HL-60/S4 treated with phorbol 12-myristate 13-acetate at 8.2 ng/mL for 4 days and 3 days (cell line): ENCODE measurements around the gene SPEM2.
"Not testable (repeated sequence)": the region's sequence is repeated elsewhere in the genome, so short reads cannot be mapped to it uniquely, and the experiment has no call there.

Experiments used
- in situ Hi-C: fragments of 300-500 bp; cut with MboI; formaldehyde crosslinking; loops from 2 replicates; pipeline ENCODE4 v1.15.0; 2022; ENCODE audit warnings: low sequenced_read_pairs

SPEM2 gene

DNA sequence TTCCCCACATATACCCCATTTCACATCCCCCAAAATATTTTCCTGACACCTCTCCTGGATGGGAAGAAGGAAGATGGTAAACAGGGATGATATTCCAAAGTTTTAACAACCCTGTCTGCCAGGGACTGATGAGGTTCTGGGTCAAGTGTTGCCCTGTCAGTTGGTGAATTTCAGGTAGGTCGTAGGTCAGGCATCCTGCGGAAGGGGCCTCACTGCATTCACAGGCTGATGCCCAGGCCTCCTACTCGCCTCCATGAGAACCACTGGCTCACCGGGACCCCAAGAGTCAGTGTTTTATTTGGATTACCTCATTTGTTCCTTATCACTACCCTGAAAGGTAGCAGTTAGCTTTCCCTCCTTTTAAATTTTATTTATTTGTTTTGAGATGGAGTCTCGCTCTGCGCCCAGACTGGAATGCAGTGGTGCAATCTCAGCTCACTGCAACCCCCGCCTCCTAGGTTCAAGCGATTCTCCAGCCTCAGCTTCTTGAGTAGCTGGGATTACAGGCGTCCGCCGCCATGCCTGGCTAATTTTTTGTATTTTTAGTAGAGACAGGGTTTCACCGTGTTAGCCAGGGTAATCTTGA lies 43.5 kb downstream of the SPEM2 start:
- in situ Hi-C loops = no loop called here

DNA sequence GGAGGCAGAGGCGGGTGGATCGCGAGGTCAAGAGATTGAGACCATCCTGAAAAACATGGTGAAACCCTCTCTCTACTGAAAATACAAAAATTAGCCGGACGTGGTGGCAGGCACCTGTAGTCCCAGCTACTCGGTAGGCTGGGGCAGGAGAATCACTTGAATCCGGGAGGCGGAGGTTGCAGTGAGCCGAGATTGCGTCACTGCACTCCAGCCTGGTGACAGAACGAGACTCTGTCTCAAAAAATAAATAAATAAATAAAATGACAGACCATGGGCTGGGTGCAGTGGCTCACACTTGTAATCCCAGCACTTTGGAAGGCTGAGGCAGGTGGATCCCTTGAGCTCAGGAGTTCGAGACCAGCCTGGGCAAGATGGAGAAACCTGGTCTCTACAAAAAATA lies 44.4 kb downstream of the SPEM2 start:
- in situ Hi-C loops = not testable (repeated sequence)

DNA sequence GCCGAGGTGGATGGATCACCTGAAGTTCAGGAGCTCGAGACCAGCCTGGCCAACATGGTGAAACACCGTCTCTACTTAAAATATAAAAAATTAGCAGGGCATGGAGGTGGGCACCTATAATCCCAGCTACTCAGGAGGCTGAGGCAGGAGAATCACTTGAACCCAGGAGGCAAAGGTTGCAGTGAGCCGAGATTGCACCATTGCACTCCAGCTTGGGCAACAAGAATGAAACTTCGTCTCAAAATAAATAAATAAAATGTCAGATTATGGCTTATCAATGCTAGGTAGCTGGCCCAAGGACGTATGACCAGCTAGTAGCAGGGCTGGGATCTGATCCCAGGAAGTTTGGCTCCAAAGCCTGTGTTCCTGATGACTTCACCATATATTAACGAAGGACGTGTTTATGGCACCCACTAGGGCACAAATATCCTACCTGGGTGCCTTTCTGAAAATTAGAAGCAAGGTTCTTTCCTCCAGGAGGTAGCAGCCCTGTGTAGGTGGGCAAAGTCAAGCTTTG lies 45.1 kb downstream of the SPEM2 start:
- in situ Hi-C loops = not testable (repeated sequence)

DNA sequence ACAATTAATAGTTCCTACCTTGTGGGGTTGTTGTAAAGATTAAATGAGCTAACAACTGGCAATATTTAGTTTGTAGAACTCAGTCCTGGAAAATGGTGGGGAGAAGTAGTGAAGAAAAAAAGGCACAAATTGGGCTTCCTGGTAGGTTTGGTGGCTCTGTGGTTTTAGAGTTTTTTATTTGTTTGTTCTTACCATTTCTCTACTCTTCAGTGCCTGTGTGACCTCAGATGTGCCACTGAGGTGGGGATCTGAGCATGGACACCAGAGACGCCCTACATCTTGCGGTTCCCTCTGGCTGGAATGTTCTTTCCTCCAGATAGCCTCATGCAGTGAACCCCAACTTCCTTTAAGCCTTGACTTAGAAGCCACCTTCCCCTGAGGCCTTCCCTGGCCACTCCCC lies 46.3 kb downstream of the SPEM2 start:
- in situ Hi-C loops = no loop called here

DNA sequence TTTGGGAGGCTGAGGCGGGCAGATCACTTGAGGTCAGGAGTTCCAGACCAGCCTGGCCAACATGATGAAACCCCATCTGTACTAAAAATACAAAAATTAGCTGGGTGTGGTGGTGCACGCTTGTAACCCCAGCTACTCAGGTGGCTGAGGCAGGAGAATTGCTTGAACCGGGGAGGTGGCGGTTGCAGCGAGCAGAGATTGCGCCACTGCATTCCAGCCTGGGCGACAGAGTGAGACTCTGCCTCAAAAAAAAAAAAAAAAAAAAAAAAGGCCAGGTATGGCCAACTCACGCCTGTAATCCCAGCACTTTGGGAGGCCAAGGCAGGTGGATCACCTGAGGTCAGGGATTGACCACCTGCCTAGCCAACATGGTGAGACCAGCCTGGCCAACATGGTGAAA lies 49.4 kb downstream of the SPEM2 start:
- in situ Hi-C loops = not testable (repeated sequence)

DNA sequence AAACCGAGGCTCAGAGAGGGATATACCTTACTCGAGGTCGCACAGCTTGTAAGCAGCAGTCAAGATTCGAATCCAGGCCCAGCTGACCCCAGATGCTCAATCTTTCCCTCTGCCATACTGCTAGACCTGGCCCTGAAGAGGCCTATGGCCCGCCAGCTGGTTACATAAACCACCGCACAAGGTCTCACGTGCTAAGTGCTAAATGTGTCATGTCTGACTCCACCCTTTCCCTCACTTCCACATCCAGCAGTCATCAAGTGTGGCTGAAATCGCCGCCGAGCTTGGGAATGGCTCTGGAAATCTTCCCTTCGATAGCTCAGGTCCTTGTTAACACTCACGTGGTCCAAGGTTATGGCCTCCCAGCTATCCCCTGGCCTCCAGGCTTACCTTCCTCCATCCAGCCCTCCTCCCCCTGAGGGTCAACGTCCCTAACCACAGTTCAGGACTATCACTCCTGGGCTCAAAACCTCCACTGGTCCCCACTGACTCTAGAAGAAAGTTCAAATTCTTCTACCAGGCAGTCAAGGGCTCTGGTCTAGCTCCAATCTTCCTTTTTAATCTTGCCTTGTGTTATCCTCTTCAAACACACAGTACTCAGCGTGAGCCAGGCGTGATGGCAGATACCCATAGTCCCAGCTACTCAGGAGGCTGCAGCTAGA lies 50.5 kb downstream of the SPEM2 start:
- in situ Hi-C loops = no loop called here

DNA sequence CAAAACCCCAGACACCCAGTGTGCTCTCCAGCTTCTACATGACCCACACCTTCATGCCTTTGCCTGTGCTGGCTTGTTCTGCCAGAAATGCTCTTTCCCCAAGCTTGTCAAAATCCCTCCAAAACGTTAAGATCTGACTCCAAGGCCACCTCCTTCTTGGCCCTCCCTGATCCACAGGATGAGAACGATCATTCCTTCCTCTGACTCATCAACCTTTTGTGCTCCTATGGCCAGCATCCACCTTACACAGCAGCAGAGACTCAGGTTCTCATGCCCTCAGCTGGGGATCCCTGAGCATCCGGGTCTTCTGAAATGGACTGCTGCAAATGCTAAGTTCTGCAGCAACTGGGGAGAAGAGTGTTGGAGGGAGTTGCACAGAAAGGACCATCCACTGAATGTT lies 51.1 kb downstream of the SPEM2 start:
- in situ Hi-C loops = no loop called here

DNA sequence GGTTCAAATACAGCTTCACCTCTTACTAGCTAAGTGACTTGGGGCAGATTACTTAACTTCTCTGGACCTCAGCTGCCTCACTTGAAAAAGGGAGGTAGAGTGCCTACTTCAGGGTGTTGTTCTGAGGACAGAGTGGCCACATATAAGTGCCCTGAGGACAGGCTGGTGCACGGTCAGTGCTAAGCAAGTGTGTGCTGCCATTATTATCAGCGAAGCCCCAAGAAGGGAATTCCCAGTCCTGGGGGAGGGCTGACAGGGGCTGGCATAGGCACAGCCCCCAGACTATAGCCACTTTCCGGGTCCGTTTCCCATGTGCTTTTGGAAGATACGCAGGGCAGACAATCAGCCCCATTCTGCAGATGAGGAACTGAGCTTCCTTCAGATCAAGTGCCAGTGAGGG lies 51.5 kb downstream of the SPEM2 start:
- in situ Hi-C loops = no loop called here
